GM13976 (cell line): ENCODE data around the gene POLD1.
A peak's percentile ranks its signal among the peaks of the same experiment; 100 is the strongest.
"Not testable (repeated sequence)": the region's sequence is repeated elsewhere in the genome, so short reads cannot be mapped to it uniquely, and the experiment has no call there.

ENCODE experiments used
- DNase-seq: peaks from one replicate; pipeline ENCODE4 v3.0.0; 2012; ENCODE audit warnings: low spot score
- in situ Hi-C: fragments of 300-500 bp; cut with MboI; formaldehyde crosslinking; loops from one replicate; pipeline ENCODE4 v1.12.0; 2022; ENCODE audit warnings: low sequenced_read_pairs, mixed read lengths, inconsistent platforms; ENCODE audit not compliant: unreplicated experiment
- TF ChIP-seq, protein P1 (sequence below): IDR thresholded peaks from 2 replicates; pipeline ENCODE4 v1.5.1; 2012; ENCODE audit warnings: borderline replicate concordance, mild to moderate bottlenecking; ENCODE audit not compliant: insufficient read depth; ENCODE audit errors: extremely low read depth, missing control alignments, control extremely low read depth

POLD1 gene

DNA sequence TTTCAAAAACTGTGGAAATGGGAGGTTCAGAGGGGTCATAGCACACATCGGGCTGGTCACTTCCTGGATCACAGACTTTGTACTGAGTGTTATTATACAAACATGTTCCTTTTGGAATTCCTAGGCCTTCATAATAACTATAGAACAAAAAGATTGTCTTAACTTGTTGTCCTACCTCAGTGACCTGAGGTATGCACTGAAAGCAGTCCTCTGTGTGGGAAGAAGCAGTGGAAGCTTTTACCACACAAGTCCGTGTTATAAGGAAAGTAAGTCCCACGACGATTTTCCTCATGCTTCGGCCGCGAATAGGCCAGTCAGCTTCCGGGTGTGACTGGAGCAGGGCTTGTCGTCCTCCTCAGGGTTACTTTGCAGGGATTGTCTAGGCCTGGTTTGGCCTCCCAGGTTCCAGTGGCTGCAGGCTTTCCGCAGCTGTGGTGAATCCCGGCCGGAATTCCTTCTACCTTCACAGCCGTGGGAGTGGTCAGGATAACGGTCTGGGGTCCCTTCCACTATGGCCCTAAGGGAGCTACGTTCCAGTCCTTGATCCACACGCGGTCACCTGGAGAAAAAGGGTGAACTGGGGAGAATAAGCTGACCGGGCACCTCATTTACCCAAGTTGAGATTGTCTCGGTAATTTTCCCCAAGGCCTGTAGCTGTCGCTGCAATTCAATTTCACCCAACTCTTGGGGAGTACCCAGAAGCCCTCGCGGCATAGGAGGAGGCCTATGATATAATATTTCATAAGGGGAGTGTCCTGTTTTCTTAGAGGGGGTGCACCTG lies 34.7 kb upstream of the POLD1 start:
- DNase-seq, result no peak
- TF ChIP-seq, protein P1, sequence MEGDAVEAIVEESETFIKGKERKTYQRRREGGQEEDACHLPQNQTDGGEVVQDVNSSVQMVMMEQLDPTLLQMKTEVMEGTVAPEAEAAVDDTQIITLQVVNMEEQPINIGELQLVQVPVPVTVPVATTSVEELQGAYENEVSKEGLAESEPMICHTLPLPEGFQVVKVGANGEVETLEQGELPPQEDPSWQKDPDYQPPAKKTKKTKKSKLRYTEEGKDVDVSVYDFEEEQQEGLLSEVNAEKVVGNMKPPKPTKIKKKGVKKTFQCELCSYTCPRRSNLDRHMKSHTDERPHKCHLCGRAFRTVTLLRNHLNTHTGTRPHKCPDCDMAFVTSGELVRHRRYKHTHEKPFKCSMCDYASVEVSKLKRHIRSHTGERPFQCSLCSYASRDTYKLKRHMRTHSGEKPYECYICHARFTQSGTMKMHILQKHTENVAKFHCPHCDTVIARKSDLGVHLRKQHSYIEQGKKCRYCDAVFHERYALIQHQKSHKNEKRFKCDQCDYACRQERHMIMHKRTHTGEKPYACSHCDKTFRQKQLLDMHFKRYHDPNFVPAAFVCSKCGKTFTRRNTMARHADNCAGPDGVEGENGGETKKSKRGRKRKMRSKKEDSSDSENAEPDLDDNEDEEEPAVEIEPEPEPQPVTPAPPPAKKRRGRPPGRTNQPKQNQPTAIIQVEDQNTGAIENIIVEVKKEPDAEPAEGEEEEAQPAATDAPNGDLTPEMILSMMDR, result no peak
- in situ Hi-C loops, result loop anchor here (25.0 kb wide), 1 partner anchor 438 kb away; the partner anchor contains the start of gene ACP4

DNA sequence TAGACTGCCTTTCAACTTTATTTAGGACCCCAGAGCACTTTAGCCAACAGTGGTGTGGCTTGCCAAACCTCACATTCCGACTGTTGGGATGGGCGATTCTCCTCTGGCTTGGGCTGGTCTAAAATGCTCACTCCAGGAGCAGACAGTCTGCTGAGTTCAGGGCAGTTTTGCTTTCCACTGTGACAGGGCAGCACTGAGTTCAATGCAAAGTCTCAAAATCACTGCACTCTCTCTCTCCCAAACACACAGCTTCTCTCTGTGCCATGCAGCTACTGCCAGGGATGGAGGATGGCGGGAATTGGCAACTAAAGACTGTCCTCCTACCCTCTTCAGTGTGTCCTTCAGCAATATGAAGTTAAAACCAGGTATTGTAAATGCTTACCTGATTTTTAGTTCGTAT lies 31.9 kb upstream of the POLD1 start:
- TF ChIP-seq, protein P1, result no peak
- DNase-seq, result no peak
- in situ Hi-C loops, result loop anchor here (25.0 kb wide), 1 partner anchor 435 kb away; the partner anchor contains the start of gene ACP4

DNA sequence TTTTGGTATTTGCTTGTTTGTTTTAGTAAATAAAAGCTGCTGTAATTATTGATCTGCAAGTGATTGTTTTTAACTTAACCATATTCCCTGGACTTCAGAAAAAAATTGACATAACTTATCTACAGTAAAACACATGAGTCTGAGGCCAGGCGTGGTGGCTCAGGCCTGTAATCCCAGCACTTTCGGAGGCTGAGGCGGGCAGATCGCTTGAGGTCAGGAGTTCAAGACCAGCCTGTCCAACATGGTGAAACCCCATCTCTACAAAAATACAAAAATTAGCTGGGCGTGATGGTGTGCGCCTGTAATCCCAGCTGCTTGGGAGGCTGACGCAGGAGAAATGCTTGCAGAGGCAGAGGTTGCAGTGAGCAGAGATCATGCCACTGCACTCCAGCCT lies 30.7 kb upstream of the POLD1 start:
- DNase-seq, result not testable (repeated sequence)
- in situ Hi-C loops, result loop anchor here (25.0 kb wide), 1 partner anchor 434 kb away; the partner anchor contains the start of gene ACP4

DNA sequence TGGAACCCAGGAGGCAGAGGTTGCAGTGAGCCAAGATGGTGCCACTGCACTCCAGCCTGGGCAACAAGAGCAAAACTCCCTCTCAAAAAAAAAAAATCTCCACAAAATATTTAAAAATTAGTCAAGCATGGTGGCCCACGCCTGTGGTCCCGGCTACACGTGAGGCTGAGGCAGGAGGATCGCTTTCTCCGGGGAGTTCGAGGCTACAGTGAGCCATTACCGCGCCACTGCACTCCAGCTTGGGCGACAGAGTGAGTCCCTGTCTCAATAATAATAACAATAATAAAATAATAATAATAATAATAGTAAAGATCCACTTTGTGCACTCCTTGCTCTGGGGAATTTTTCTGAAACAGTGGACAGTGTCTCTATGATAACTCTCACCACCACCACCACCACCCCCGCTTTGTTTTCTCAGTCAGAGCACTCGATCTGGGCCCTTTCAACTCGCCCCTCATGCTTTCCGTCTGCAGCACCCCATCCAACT lies 27.4 kb upstream of the POLD1 start:
- no peak for DNase-seq
- in situ Hi-C loops, result loop anchor here (25.0 kb wide), 1 partner anchor 431 kb away; the partner anchor contains the start of gene ACP4
- TF ChIP-seq, protein P1, result no peak

DNA sequence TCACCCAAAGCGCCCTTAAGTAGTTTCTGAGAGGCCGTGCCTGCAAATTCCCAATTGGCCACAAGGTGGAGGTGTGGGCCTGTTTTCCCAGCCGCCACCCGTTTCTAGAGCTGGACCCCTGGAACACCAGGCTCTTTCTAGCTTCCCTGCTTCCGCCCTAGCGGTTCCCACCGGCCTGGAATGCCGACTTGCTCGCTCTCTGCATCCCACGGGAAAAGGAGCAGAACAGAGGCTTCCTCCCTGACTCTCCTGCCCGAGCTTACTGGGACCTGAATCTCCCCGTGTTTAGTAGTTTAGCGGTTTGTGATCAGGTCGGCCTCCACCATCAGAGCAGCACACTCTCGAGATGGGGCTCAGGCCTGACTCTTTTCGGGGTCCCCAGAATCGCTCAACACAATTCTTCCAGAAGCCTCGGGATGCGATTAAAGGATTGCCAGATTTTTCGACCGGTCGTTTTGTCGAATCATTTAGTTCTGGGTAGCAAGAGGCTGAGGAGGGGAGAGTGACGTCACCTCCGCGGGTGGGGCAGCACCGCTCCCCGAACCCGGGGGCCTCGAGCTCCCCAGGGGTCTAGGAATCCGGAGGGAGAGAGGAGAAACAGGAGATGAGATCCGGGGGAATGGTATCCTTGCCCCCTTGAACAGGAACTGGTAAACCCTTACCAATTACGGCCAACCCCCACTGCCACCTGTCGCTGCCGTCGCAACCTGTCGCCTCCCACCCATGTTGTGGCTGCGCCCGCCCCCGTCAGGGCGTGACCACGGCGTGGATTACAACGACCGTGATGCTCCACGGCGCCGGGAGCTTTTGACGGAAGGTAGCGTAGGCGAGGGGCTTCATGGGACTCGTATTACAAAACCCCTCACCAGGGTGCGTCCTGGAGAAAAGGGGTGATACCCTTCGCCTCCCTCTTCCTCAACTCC lies 26.7 kb upstream of the POLD1 start:
- DNase-seq, result peak; percentile 74
- in situ Hi-C loops, result loop anchor here (25.0 kb wide), 1 partner anchor 430 kb away; the partner anchor contains the start of gene ACP4
- TF ChIP-seq, protein P1, result peak; percentile 78

DNA sequence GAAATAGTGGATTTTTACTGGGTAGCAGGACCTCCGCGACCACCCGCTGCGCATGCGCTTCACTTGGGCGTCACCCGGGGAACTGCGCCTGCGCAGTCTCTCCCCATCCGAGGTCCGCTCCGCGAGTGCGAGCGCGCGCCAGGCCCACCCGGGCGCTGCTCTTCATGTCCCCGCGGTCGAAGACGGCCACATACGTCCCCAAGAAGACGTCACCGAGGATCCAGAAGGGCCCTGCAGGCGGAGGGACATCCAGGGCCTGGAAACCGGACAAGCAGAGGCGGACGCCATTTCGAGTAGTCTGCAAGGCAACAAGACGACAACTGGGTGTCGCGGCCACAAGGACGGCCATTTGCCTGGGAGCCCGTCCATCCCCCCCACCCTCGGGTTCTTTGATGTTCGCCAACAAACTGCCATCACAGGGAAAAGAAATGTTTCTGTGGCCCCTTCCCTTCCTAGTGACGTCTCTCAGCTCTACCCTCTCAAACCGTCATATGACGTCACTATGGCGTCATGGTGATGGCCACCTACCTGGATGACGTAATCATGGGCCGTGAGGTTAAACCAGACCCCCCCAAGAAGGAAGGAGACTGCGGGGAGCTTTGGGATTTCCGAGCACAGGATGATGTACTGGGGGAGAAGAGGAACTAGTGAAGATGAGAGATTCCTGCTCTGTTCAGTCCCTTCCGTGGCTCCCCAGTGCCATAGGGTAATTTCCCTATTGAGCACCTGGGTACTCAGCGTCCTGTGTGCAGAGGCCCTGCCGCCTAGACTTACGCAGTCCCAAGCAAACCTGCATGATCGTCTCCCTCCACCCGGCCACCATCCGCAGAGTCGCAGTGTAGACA lies 25.4 kb upstream of the POLD1 start:
- DNase-seq, result peak; percentile 90
- in situ Hi-C loops, result loop anchor here (25.0 kb wide), 1 partner anchor 429 kb away; the partner anchor contains the start of gene ACP4
- TF ChIP-seq, protein P1, result no peak
